Immature natural killer cell (primary cell): ENCODE measurements around the gene DIPK1B. TPM values are rescaled to one million over a fixed set of nuclear protein-coding genes. Genes with fewer than 3 reads are reported as not detected.
A peak's percentile ranks its signal among the peaks of the same experiment; 100 is the strongest.

Source experiments
- DNase-seq, 3 donors: peaks; one replicate each; pipeline ENCODE4 v3.0.0; 2022; ENCODE audit warnings: mixed read lengths in 1 of 3
- H3K27ac Mint-ChIP-seq, 6 donors: one replicate each; pipeline ENCODE4 v1.8.0; 2020; ENCODE audit warnings: mixed read lengths in 6 of 6, mild to moderate bottlenecking in 5 of 6, inconsistent platforms in 4 of 6, moderate library complexity in 3 of 6
- H3K27me3 Mint-ChIP-seq, 3 donors: one replicate each; pipeline ENCODE4 v1.8.0; 2020 to 2021; ENCODE audit warnings: low read depth in 3 of 3, mild to moderate bottlenecking in 3 of 3, mixed read lengths in 3 of 3, moderate library complexity in 3 of 3, inconsistent platforms in 1 of 3
- H3K36me3 Mint-ChIP-seq, 3 donors: one replicate each; pipeline ENCODE4 v1.8.0; 2020; ENCODE audit warnings: mixed read lengths in 3 of 3, inconsistent platforms in 2 of 3, mild to moderate bottlenecking in 2 of 3
- H3K4me1 Mint-ChIP-seq, 2 donors: one replicate each; pipeline ENCODE4 v1.8.0; 2020; ENCODE audit warnings: inconsistent platforms in 2 of 2, mild to moderate bottlenecking in 2 of 2, mixed read lengths in 2 of 2, moderate library complexity in 1 of 2
- H3K4me3 Mint-ChIP-seq, 5 donors: one replicate each; pipeline ENCODE4 v1.8.0; 2020; ENCODE audit warnings: mild to moderate bottlenecking in 5 of 5, mixed read lengths in 5 of 5, inconsistent platforms in 3 of 5, moderate library complexity in 3 of 5
- H3K9me3 Mint-ChIP-seq, 6 donors: one replicate each; pipeline ENCODE4 v1.8.0; 2020; ENCODE audit warnings: mild to moderate bottlenecking in 6 of 6, mixed read lengths in 6 of 6, inconsistent platforms in 4 of 6, moderate library complexity in 3 of 6
- polyA plus RNA-seq, 3 donors: library from polyadenylated mRNA; unstranded; fragments of 300-500 nt; fragmentation: Illumina TruSeq; gene quantifications; one replicate each; pipeline ENCODE4 v1.2.3, GENCODE V29; 2021

The DIPK1B gene
- polyA plus RNA-seq, 3 donors from 2014 or later, result 0.19 TPM; not detected in 2

DNA sequence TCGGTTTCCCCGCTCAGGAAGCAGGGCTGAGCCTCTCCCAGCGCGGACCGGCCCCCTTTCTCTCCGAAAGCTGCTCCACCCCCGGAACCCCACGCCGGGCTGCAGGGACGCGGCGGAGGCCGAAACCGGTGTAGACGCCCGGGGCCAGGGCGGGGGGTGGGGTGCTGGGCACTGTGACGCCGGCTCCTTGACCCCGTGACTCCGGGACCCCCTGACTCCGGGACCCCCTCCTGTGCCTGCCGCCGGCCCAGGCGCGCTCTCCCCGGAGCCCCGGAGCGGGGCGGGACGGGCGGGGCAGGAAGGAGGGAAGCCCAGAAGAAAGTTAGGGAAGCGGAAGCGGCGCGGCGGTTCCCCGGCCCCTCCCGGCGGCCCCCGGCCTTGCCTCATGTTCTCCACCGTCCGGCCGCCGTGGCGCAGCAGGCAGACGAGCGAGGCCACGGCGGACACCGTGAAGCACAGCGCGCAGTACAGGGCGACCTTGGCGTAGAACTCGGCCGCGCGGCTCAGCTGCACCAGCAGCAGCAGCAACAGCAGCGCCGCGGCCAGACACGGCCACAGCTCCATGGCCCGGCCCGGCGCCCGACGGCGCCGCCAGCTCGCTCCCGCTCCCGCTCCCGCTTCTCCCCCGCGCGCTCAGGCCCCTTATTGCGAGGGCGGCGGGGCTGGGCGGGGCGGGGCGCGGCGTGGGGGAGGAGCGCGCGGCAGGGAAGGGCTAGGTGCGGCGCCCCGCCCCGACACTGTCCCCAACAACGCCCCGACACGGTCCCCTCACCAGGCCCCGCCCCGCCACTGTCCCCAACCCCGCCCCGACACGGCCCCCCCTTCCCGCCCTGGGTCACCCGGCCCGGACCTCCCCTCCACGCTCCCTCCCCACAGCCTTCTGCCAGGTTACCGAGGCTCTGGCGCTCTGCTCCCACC lies 25.3 kb upstream of the DIPK1B start, which contains the start of gene AGPAT2:
Gene AGPAT2 (minus strand): TSS at position 664 of the 918 bp plus-strand sequence. CDS start 100 bp downstream, at position 564.
- no peaks in the 10 kb centered on the region for H3K36me3 Mint-ChIP-seq
- peak within 1 kb of the TSS in 1 of 6 donors; percentile 45 for H3K27ac Mint-ChIP-seq
- H3K4me3 Mint-ChIP-seq, result peak within 1 kb of the TSS; percentile 76 to 84 (median 79)
- H3K9me3 Mint-ChIP-seq, result no peaks in the 10 kb centered on the region
- DNase-seq, result peak; percentile 43 to 55 (median 48)
- no peaks in the 10 kb centered on the region for H3K27me3 Mint-ChIP-seq
- H3K4me1 Mint-ChIP-seq, result peaks cover 0 to 4% of the 10 kb centered on the region in 2 donors

DNA sequence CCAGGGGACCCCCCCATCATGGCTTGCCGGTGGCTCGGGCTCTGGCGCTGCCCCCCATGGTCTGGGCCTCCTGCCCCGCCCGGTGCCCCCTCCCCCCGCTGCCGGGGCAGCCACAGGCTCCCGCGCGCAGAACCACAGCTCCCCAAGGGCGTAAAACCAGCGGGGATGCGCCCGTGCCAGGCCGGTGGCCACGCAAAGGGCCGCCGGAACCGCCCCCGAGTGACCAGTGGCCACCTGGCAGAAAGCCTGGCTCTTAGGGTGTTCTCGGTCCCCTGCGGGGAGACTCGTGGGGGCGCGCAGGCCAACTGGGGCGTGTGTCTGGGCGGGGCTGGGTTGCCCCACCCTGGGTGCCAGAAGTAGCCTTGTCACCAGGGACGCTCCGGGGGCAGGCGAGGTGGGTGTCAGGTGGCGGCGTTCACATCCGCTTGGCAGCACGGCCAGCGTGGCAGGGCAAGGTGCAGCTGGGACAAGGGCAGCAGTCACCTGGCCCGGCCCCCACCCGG lies 24.6 kb upstream of the DIPK1B start:
- H3K4me1 Mint-ChIP-seq, result peaks cover 0 to 4% of the 10 kb centered on the region in 2 donors
- H3K4me3 Mint-ChIP-seq, result peak overlapping the region; percentile 36 to 64 (median 56)
- no peak for DNase-seq
- no peaks in the 10 kb centered on the region for H3K9me3 Mint-ChIP-seq
- H3K36me3 Mint-ChIP-seq, result no peaks in the 10 kb centered on the region
- no peaks in the 10 kb centered on the region for H3K27me3 Mint-ChIP-seq
- H3K27ac Mint-ChIP-seq, result no peak overlapping the region

DNA sequence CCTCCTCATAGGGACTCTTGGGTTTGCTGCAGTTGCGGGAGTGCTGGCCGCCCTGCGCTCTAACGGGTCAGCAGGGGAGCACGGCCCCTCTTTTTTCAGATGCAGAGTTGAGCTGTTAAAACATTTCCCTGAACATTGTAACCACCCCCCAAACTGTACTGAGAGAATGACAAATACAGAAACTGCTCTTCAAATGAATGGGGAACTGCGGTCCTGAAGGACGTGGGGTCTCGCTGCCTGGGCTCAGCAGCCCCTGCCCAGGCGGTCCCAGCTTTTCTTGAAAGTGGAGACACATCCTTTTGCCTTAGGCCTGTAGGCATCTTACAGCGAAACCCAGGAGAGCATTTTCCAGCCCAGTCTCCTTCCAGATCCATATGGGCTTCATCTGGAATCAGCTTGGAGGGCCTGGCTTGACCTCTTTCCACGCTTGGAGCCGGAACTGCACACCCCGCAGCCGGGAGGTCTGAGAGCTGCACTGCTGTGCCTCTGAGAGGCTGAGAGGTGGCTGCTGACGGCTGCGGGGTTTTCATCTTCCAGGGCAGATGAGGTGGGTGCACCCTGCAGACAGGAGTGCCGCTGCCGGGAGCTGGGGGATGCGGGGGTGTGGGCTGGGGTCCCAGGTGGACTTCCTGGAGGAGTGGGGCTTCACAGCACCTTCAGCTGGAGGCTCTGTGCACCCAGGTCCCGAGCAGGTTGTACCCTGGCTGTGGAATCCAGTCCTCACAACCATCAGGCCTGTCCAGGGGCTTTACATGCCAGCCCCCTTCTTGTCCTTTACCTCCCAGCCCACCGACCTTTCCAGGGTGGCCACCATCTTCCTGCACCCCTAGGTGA lies 23.9 kb upstream of the DIPK1B start:
- DNase-seq, result no peak
- Mint-ChIP-seq H3K9me3 (no peaks in the 10 kb centered on the region), H3K27me3 (peaks cover 0 to 2% (median 0%) of the 10 kb centered on the region in 3 donors), H3K4me3 (peak overlapping the region; percentile 63 to 75 (median 69)), H3K4me1 (peaks cover 0 to 4% of the 10 kb centered on the region in 2 donors), H3K36me3 (no peaks in the 10 kb centered on the region), H3K27ac (peak overlapping the region in 2 of 6 donors; percentile 51 to 64)

DNA sequence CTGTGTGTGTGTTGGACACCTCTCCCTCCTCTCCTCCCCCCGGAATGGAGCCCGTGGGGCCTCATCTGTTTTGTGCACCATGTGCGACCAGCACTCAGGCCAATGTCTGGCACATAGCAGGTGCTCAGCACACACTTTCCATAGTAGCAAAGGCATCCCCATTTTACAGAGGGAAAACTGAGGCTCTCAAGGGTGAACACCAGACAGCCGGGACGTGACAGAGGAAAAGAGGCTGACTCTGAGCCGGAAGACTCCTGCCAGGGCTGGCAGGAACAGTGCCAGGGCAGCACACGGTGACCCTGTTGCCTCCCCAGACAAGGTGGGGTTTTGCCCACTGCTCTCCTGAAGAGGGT lies 23.3 kb upstream of the DIPK1B start:
- peak overlapping the region; percentile 63 to 75 (median 69) for H3K4me3 Mint-ChIP-seq

DNA sequence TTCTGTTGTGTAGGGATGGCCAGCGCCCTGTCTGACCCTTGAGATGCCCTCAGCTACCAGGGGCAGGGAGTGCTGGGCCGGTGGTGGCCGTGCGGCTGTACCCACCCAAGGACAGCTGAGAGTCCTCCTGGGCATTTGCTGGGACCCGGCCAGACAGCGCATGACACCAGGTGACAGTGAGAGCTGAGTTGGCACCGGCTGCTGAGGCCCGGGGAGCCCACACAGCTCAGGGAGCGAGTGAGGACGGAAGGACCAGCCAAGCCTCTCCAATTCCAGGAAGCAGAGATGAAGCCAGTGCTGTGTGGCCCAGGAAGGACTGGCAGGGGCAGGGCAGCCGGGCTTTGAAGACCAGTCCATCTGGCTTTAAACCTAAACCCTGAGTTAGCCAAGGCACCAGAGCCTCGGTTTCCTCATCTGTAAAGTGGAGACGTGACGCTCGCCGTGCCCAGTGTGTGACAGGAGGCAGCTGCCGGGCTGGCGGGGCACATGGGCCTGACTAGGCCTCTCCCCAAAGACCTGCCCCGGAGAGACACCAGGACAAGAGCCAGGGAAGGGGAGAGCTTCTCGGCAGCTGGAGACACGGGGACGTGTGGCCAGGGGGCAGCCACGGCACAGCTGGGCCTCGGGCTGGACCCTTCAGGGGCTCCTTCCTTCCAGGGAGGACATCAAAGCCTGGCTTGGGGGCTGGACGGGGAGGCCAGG lies 22.1 kb upstream of the DIPK1B start:
- Mint-ChIP-seq H3K4me1 (peaks cover 0 to 4% of the 10 kb centered on the region in 2 donors), H3K27ac (no peak overlapping the region), H3K27me3 (peaks cover 0 to 2% (median 0%) of the 10 kb centered on the region in 3 donors), H3K9me3 (no peaks in the 10 kb centered on the region), H3K4me3 (no peak overlapping the region), H3K36me3 (no peaks in the 10 kb centered on the region)
- no peak for DNase-seq

More for the DNA sequence above, 23.3 kb upstream of the DIPK1B start:
- peaks cover 0 to 2% (median 0%) of the 10 kb centered on the region in 3 donors for H3K27me3 Mint-ChIP-seq
- no peaks in the 10 kb centered on the region for H3K36me3 Mint-ChIP-seq
- no peaks in the 10 kb centered on the region for H3K9me3 Mint-ChIP-seq
- peaks cover 0 to 4% of the 10 kb centered on the region in 2 donors for H3K4me1 Mint-ChIP-seq
- DNase-seq, result no peak
- H3K27ac Mint-ChIP-seq, result peak overlapping the region in 2 of 6 donors; percentile 51 to 64

DNA sequence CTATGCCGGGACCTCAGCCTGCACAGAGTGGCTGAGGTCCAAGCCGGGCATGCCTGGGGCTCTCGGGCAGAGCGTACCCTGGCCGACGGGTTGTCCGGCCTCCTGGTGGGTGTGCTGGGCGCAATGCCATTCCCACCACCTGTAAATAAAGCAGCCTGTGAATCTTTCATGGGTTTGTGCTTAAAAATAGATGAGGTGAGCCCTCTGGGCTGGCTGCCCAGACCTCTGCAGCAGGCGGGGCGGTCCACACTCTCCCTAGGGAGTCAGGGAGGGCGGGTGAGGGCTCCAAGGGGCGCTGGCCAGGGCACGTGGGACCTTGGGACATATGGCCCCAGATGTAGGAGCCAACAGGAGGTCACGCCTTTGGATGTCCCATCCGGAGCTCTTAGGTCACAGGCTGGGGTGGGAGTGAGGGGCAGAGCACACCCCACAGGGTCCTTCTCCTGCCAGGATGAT lies 21.5 kb upstream of the DIPK1B start:
- H3K27ac Mint-ChIP-seq, result no peak overlapping the region
- H3K4me3 Mint-ChIP-seq, result no peak overlapping the region
- peaks cover 0 to 4% of the 10 kb centered on the region in 2 donors for H3K4me1 Mint-ChIP-seq
- no peak for DNase-seq
- H3K27me3 Mint-ChIP-seq, result peaks cover 0 to 2% (median 0%) of the 10 kb centered on the region in 3 donors
- no peaks in the 10 kb centered on the region for H3K9me3 Mint-ChIP-seq
- H3K36me3 Mint-ChIP-seq, result no peaks in the 10 kb centered on the region

DNA sequence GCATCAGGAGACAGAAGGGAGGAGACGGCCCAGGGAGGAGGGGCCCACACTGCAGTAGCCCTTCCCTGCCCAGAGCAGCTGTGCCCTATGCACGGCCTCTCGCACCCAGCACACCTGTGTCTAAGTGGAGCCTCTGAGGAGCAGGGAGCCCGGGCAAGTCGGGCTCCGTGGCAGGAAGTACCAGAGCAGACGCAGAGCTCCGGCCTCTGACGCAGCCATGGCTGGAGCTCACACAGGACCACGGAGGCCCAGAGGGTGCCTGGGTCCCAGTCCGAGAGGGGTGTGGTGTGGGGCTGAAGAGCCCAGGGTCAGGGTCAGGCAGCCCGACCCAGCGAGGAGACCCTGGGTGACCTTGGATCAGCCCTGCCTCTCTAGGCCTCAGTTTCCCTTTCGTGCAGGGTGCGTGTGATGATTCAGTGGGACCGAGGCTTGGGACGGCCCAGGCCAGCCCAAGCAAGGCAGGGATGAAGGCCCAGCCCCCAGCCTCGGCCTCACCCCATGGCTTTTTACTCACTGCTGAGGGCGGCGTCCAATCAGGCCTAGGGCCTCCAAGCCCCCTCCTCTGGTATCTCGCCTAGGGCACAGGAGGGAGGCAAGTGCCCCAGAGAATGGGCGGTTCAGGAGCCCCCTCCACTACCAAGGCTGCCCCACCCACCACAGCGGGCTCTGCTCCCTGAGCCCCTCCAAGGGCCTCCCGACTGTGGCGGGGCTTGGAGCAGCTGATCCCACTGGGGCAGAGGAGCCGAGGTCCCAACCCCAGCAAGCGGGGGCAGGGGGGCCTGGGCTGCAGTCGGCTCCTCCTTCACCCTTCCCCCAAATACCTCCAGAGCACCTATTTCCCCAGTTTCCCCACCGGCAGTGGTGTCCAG lies 20.8 kb upstream of the DIPK1B start:
- H3K27ac Mint-ChIP-seq, result no peak overlapping the region
- H3K4me1 Mint-ChIP-seq, result no peaks in the 10 kb centered on the region
- H3K36me3 Mint-ChIP-seq, result no peaks in the 10 kb centered on the region
- H3K9me3 Mint-ChIP-seq, result no peaks in the 10 kb centered on the region
- H3K4me3 Mint-ChIP-seq, result no peak overlapping the region
- DNase-seq, result no peak
- peaks cover 0 to 8% (median 0%) of the 10 kb centered on the region in 3 donors for H3K27me3 Mint-ChIP-seq

DNA sequence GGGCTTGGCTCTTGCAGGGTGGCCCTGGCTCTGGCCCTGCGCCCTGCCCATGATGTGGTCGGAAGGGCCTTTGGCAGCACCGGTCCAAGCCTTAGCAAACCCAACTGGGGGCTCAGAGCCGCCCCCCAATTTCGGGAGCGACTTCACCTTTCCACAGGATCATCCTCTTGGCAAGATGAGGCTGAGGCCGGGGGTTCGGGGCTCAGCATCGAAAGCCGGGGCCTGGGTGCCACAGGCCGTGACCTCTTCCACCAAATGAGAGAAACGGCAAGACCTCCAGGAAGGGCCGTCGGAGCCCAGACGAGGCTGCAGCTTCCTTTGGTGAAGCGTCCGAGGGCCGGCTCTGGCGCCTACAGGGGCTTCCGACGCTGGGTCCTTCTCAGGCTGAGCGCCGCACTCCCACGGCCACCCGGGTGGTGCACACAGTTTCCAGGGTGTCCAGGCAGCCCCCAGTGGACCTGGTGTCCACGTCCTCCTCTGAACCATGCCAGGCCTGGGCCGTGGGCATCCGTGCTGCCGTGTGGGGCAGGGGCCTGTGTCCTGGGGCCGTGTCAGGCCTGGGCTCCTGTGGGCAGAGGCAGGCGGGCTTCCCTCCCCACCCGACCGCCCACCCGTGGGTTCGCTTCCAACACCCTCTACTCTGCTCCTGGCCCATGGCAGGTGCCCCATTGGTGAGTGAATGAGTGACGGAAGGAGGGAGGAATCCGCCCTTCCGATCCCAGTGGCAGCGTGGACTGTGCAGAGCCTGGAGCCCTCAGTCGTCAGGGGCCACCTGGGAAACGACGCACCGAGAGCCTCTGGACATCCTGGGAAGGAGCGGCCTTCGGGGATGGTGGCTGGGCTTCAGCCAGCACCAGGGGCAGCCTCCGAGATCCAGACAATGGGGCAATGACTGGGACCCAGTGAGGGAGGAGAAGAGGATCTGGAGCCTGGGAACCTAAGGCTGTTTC lies 19.9 kb upstream of the DIPK1B start:
- H3K9me3 Mint-ChIP-seq, result no peaks in the 10 kb centered on the region
- no peaks in the 10 kb centered on the region for H3K4me1 Mint-ChIP-seq
- DNase-seq, result no peak
- H3K27ac Mint-ChIP-seq, result no peak overlapping the region
- H3K36me3 Mint-ChIP-seq, result no peaks in the 10 kb centered on the region
- H3K4me3 Mint-ChIP-seq, result no peak overlapping the region
- peaks cover 0 to 12% (median 0%) of the 10 kb centered on the region in 3 donors for H3K27me3 Mint-ChIP-seq

DNA sequence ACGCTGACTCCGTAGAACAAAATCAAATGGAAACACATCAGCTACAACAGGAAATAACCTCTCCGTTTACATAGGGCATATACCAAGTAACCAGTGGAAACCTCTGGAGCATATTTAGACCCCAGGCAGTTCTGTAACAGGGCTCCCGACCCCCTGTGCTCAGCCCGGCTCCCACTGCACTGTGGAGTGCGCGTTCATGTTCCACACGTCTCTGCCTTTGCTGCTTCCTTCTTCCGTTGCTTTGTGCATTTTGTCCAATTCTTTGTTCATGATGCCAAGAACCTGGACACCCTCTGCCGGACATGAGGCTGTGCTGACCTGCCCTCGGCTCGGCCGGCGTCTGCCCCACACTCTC lies 19.3 kb upstream of the DIPK1B start:
- Mint-ChIP-seq H3K27me3 (peaks cover 0 to 17% (median 0%) of the 10 kb centered on the region in 3 donors), H3K9me3 (no peaks in the 10 kb centered on the region), H3K4me1 (no peaks in the 10 kb centered on the region), H3K36me3 (no peaks in the 10 kb centered on the region), H3K4me3 (no peak overlapping the region), H3K27ac (no peak overlapping the region)
- no peak for DNase-seq

DNA sequence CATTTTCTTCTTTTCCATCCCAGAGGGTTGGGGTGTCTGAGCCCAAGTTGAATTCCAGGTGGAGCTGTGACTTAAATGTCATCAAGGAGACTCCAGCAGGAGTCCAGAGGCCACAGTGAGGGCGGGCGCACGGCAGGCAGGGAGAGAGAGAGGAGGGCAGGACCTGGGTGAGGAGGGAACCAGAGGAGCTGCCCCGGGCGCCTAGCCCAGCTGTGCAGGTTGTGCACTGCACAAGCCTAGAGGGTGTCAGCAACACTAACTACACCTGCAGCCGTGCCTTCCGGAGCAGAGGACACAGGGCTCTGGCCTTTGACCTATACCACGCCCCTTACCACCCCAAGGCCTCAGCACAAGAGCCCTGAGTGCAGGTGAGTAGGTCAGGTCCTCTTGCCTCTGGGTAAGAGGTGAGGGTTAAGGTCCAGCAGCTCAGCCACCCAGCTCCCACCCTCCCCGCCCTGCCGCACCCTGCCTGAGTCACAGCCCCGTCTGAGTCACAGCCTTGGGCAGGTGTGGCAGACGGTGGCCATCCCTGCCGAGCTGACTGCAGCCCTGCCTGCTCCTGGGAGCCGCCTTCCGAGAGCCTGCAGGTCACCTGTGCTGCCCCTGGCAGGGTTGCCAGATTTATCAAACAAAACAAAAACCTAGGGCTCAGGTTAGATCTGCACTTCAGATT lies 18.7 kb upstream of the DIPK1B start:
- no peak overlapping the region for H3K4me3 Mint-ChIP-seq

DNA sequence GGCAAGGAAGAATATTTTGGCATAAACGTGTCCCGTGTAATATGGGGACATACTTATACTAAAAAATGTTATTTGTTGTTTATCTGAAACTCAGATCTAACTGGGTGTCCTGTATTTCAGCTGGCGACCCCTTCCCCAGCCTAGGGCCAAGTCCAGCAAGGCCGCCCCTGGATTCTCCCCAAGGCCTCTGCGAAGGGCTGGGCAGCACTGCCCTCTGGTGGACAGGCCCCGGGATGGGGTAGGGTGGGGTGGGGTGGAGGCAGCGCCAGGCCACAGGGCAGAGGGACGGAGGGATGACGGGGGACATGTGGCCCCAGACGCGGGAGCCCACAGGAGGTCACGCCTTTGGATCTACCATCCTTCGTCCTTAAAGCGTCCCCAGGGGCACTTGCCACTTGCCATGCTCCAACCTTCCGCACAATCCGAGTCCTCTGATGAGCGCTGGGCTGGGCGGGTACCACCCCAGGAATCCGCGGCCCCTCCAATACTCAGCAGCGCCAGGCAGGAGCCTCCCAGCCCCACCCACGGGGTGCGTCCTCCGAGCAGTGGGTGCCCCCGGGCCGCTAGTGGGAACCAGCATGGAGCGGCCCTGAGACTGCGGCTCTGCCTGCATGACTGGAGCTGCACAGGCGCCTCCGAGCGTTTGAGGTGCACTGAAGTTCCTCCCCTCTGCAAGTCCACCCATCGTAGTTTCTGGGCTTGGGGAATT lies 18.1 kb upstream of the DIPK1B start:
- H3K4me1 Mint-ChIP-seq, result peaks cover 0 to 1% of the 10 kb centered on the region in 2 donors
- H3K4me3 Mint-ChIP-seq, result no peak overlapping the region
- no peaks in the 10 kb centered on the region for H3K36me3 Mint-ChIP-seq
- no peak for DNase-seq
- peaks cover 0 to 19% (median 4%) of the 10 kb centered on the region in 3 donors for H3K27me3 Mint-ChIP-seq
- no peak overlapping the region for H3K27ac Mint-ChIP-seq
- no peaks in the 10 kb centered on the region for H3K9me3 Mint-ChIP-seq

More for the DNA sequence above, 18.7 kb upstream of the DIPK1B start:
- DNase-seq, result no peak
- H3K36me3 Mint-ChIP-seq, result no peaks in the 10 kb centered on the region
- H3K4me1 Mint-ChIP-seq, result no peaks in the 10 kb centered on the region
- H3K27me3 Mint-ChIP-seq, result peaks cover 0 to 19% (median 0%) of the 10 kb centered on the region in 3 donors
- H3K27ac Mint-ChIP-seq, result no peak overlapping the region
- no peaks in the 10 kb centered on the region for H3K9me3 Mint-ChIP-seq
